HG03575 (cell line): ENCODE results near the gene UBE3B.

ENCODE experiments used
- ATAC-seq: cut with Tn5 transposase; IDR thresholded peaks from one replicate; pipeline ENCODE4 v1.9.1; 2021; ENCODE audit not compliant: unreplicated experiment, insufficient number of reproducible peaks, low FRiP score; ENCODE audit errors: extremely low read depth

Gene UBE3B

GRCh38 chr12:109578330-109578927 is 101.0 kb downstream of the UBE3B start:
- ATAC-seq, result no peak

- no peak for ATAC-seq
Measured at GRCh38 chr12:109579639-109580038, 102.2 kb downstream of the UBE3B start.

GRCh38 chr12:109580272-109580671 is 102.8 kb downstream of the UBE3B start:
- no peak for ATAC-seq

- no peak for ATAC-seq
Measured at GRCh38 chr12:109580684-109581333, 103.4 kb downstream of the UBE3B start.

GRCh38 chr12:109581334-109581691 is 103.9 kb downstream of the UBE3B start:
- ATAC-seq, result no peak

GRCh38 chr12:109581856-109582255 is 104.4 kb downstream of the UBE3B start:
- no peak for ATAC-seq

- ATAC-seq, result no peak
Measured at GRCh38 chr12:109582636-109583035, 105.2 kb downstream of the UBE3B start.

- ATAC-seq, result no peak
Measured at GRCh38 chr12:109583733-109584132, 106.3 kb downstream of the UBE3B start.
